Measurements from ENCODE around the gene PCDH9.

The PCDH9 gene

GRCh38 chr13:66314911-66315310, 915.2 kb downstream of the PCDH9 start:
- H3K4me3 ChIP-seq (replicated peaks; ENCODE audit: insufficient read depth, low read length), result no peak overlapping the region
- no peak for TF ChIP-seq SPI1 (IDR thresholded peaks at IDR 0.05; ENCODE audit: borderline replicate concordance, low read depth)
- TF ChIP-seq REST (IDR thresholded peaks at IDR 0.05; ENCODE audit: insufficient replicate concordance, low read depth), result no peak
- no peak for TF ChIP-seq GABPA (IDR thresholded peaks at IDR 0.05; ENCODE audit: low read depth)
- TF ChIP-seq CTCF (IDR thresholded peaks at IDR 0.05; ENCODE audit: insufficient read depth, low read length), result no peak
- no peak for TF ChIP-seq POLR2AphosphoS5 (IDR thresholded peaks at IDR 0.05; ENCODE audit: low read depth)
- no peak for DNase-seq (ENCODE audit: low read depth in 1 of 2, low spot score in 1 of 2)
- no peaks in the 10 kb centered on the region for H3K27me3 ChIP-seq (ENCODE audit: insufficient read depth, poor library complexity, severe bottlenecking)
- no peak overlapping the region for H3K27ac ChIP-seq (replicated peaks)

GRCh38 chr13:66313413-66313812, 916.7 kb downstream of the PCDH9 start:
- TF ChIP-seq REST (IDR thresholded peaks at IDR 0.05; ENCODE audit: insufficient replicate concordance, low read depth) (no peak), GABPA (IDR thresholded peaks at IDR 0.05; ENCODE audit: low read depth) (no peak)
- H3K27me3 ChIP-seq (ENCODE audit: insufficient read depth, poor library complexity, severe bottlenecking), result no peaks in the 10 kb centered on the region
- no peak for DNase-seq (ENCODE audit: low read depth in 1 of 2, low spot score in 1 of 2)
- H3K27ac ChIP-seq (replicated peaks), result no peak overlapping the region
- H3K4me3 ChIP-seq (replicated peaks; ENCODE audit: insufficient read depth, low read length), result no peak overlapping the region

- TF ChIP-seq GABPA (IDR thresholded peaks at IDR 0.05; ENCODE audit: low read depth) (no peak), REST (IDR thresholded peaks at IDR 0.05; ENCODE audit: insufficient replicate concordance, low read depth) (no peak), CTCF (IDR thresholded peaks at IDR 0.05; ENCODE audit: insufficient read depth, low read length) (no peak), SPI1 (IDR thresholded peaks at IDR 0.05; ENCODE audit: borderline replicate concordance, low read depth) (no peak), POLR2AphosphoS5 (IDR thresholded peaks at IDR 0.05; ENCODE audit: low read depth) (no peak)
- H3K27ac ChIP-seq (replicated peaks), result no peak overlapping the region
- DNase-seq (ENCODE audit: low read depth in 1 of 2, low spot score in 1 of 2), result no peak
- no peaks in the 10 kb centered on the region for H3K27me3 ChIP-seq (ENCODE audit: insufficient read depth, poor library complexity, severe bottlenecking)
- H3K4me3 ChIP-seq (replicated peaks; ENCODE audit: insufficient read depth, low read length), result no peak overlapping the region
Measured at GRCh38 chr13:66312312-66313087, 917.6 kb downstream of the PCDH9 start.
